ENCODE measurements around the gene NCMAP.

NCMAP gene

GRCh38 chr1:24567792-24568388, 12.0 kb downstream of the NCMAP start:
- peak; percentile 39 for DNase-seq (ENCODE audit: low read depth, low spot score)
- H3K27ac ChIP-seq: peak overlapping the region; percentile 6

GRCh38 chr1:24568475-24568874, 12.6 kb downstream of the NCMAP start:
- peak overlapping the region; percentile 6 for H3K27ac ChIP-seq
- no peak for DNase-seq (ENCODE audit: low read depth, low spot score)

GRCh38 chr1:24570265-24571125, 14.6 kb downstream of the NCMAP start:
- H3K27ac ChIP-seq: no peak overlapping the region
- no peak for DNase-seq (ENCODE audit: low read depth, low spot score)

GRCh38 chr1:24572301-24572700, 16.4 kb downstream of the NCMAP start:
- DNase-seq (ENCODE audit: low read depth, low spot score): no peak
- H3K27ac ChIP-seq: no peak overlapping the region

GRCh38 chr1:24575905-24576587, 20.2 kb downstream of the NCMAP start:
- H3K27ac ChIP-seq: no peak overlapping the region

GRCh38 chr1:24578846-24579245, 23.0 kb downstream of the NCMAP start:
- no peak overlapping the region for H3K27ac ChIP-seq
- DNase-seq (ENCODE audit: low read depth, low spot score): no peak

More at GRCh38 chr1:24575905-24576587, 20.2 kb downstream of the NCMAP start:
- DNase-seq (ENCODE audit: low read depth, low spot score): no peak

- no peak for DNase-seq (ENCODE audit: low read depth, low spot score)
- H3K27ac ChIP-seq: no peak overlapping the region
These were observed 24.9 kb downstream of the NCMAP start for GRCh38 chr1:24580756-24581155.

GRCh38 chr1:24584171-24584647, 28.3 kb downstream of the NCMAP start:
- DNase-seq (ENCODE audit: low read depth, low spot score): no peak
- no peak overlapping the region for H3K27ac ChIP-seq

GRCh38 chr1:24586119-24586518, 30.2 kb downstream of the NCMAP start:
- DNase-seq (ENCODE audit: low read depth, low spot score): no peak
- no peak overlapping the region for H3K27ac ChIP-seq

GRCh38 chr1:24586970-24587820, 31.3 kb downstream of the NCMAP start:
- no peak for DNase-seq (ENCODE audit: low read depth, low spot score)
- no peak overlapping the region for H3K27ac ChIP-seq

- no peak overlapping the region for H3K27ac ChIP-seq
- DNase-seq (ENCODE audit: low read depth, low spot score): no peak
These were observed 32.7 kb downstream of the NCMAP start for GRCh38 chr1:24588573-24588972.

- H3K27ac ChIP-seq: no peak overlapping the region
- no peak for DNase-seq (ENCODE audit: low read depth, low spot score)
These were observed 33.3 kb downstream of the NCMAP start for GRCh38 chr1:24589200-24589599.

- H3K27ac ChIP-seq: no peak overlapping the region
- DNase-seq (ENCODE audit: low read depth, low spot score): no peak
These were observed 35.9 kb downstream of the NCMAP start for GRCh38 chr1:24591781-24592180.

GRCh38 chr1:24594328-24594598, 38.4 kb downstream of the NCMAP start:
- peak overlapping the region; percentile 18 for H3K27ac ChIP-seq

GRCh38 chr1:24596401-24596880, 40.6 kb downstream of the NCMAP start:
- no peak overlapping the region for H3K27ac ChIP-seq
- no peak for DNase-seq (ENCODE audit: low read depth, low spot score)

More at GRCh38 chr1:24594328-24594598, 38.4 kb downstream of the NCMAP start:
- DNase-seq (ENCODE audit: low read depth, low spot score): peak; percentile 65

GRCh38 chr1:24599265-24599664, 43.4 kb downstream of the NCMAP start:
- H3K27ac ChIP-seq: no peak overlapping the region
- no peak for DNase-seq (ENCODE audit: low read depth, low spot score)

GRCh38 chr1:24600551-24600950, 44.7 kb downstream of the NCMAP start:
- no peak overlapping the region for H3K27ac ChIP-seq
- DNase-seq (ENCODE audit: low read depth, low spot score): no peak

- no peak for DNase-seq (ENCODE audit: low read depth, low spot score)
- H3K27ac ChIP-seq: no peak overlapping the region
These were observed 49.8 kb downstream of the NCMAP start for GRCh38 chr1:24605534-24606295.

GRCh38 chr1:24606296-24606605, 50.4 kb downstream of the NCMAP start:
- H3K27ac ChIP-seq: no peak overlapping the region
- no peak for DNase-seq (ENCODE audit: low read depth, low spot score)

GRCh38 chr1:24606621-24607020, 50.7 kb downstream of the NCMAP start:
- no peak for DNase-seq (ENCODE audit: low read depth, low spot score)
- no peak overlapping the region for H3K27ac ChIP-seq
